KOPT-K1 (cell line): ENCODE results near the gene LEPR.
"Not testable (repeated sequence)": the region's sequence is repeated elsewhere in the genome, so short reads cannot be mapped to it uniquely, and the experiment has no call there.

ENCODE experiments used
- H3K27ac ChIP-seq: fragments of 200-600 bp; sonication (generic); 2 replicates; pipeline ENCODE4 v1.5.1; 2016; ENCODE audit warnings: antibody characterized with exemption, mild to moderate bottlenecking, low read depth, low read length; ENCODE audit not compliant: poor library complexity, severe bottlenecking
- H3K36me3 ChIP-seq: fragments of 200-600 bp; sonication (generic); 2 replicates; pipeline ENCODE4 v1.5.1; 2017; ENCODE audit warnings: antibody characterized with exemption, mild to moderate bottlenecking, low read length, moderate library complexity; ENCODE audit not compliant: insufficient read depth
- H3K9me3 ChIP-seq: fragments of 200-600 bp; sonication (generic); 2 replicates; pipeline ENCODE4 v1.5.1; 2017; ENCODE audit warnings: antibody characterized with exemption, low read length, mild to moderate bottlenecking; ENCODE audit not compliant: insufficient read depth, poor library complexity, severe bottlenecking

Gene LEPR

GRCh38 chr1:65441464-65441863 is 21.0 kb downstream of the LEPR start:
- no peak overlapping the region for H3K27ac ChIP-seq
- H3K36me3 ChIP-seq, result no peaks in the 10 kb centered on the region
- no peaks in the 10 kb centered on the region for H3K9me3 ChIP-seq

GRCh38 chr1:65442442-65442841 is 22.0 kb downstream of the LEPR start:
- Histone ChIP-seq H3K27ac (no peak overlapping the region), H3K9me3 (no peaks in the 10 kb centered on the region), H3K36me3 (no peaks in the 10 kb centered on the region)

- Histone ChIP-seq H3K36me3 (no peaks in the 10 kb centered on the region), H3K9me3 (no peaks in the 10 kb centered on the region), H3K27ac (no peak overlapping the region)
Measured at GRCh38 chr1:65443647-65444046, 23.2 kb downstream of the LEPR start.

GRCh38 chr1:65444128-65444640 is 23.7 kb downstream of the LEPR start:
- no peak overlapping the region for H3K27ac ChIP-seq
- H3K9me3 ChIP-seq, result no peaks in the 10 kb centered on the region
- H3K36me3 ChIP-seq, result no peaks in the 10 kb centered on the region

GRCh38 chr1:65445837-65446236 is 25.4 kb downstream of the LEPR start:
- Histone ChIP-seq H3K27ac (no peak overlapping the region), H3K9me3 (no peaks in the 10 kb centered on the region), H3K36me3 (no peaks in the 10 kb centered on the region)

- no peak overlapping the region for H3K27ac ChIP-seq
- H3K36me3 ChIP-seq, result no peaks in the 10 kb centered on the region
- H3K9me3 ChIP-seq, result no peaks in the 10 kb centered on the region
Measured at GRCh38 chr1:65449214-65449823, 28.9 kb downstream of the LEPR start.

GRCh38 chr1:65455678-65456077 is 35.2 kb downstream of the LEPR start:
- not testable (repeated sequence) for H3K9me3 ChIP-seq, H3K36me3 ChIP-seq, H3K27ac ChIP-seq

- no peaks in the 10 kb centered on the region for H3K9me3 ChIP-seq
- no peak overlapping the region for H3K27ac ChIP-seq
- H3K36me3 ChIP-seq, result no peaks in the 10 kb centered on the region
Measured at GRCh38 chr1:65456481-65456880, 36.0 kb downstream of the LEPR start.

- Histone ChIP-seq H3K36me3 (no peaks in the 10 kb centered on the region), H3K27ac (no peak overlapping the region), H3K9me3 (no peaks in the 10 kb centered on the region)
Measured at GRCh38 chr1:65457868-65458267, 37.4 kb downstream of the LEPR start.

- H3K27ac ChIP-seq, result no peak overlapping the region
- no peaks in the 10 kb centered on the region for H3K9me3 ChIP-seq
- H3K36me3 ChIP-seq, result no peaks in the 10 kb centered on the region
Measured at GRCh38 chr1:65458730-65459396, 38.4 kb downstream of the LEPR start.

GRCh38 chr1:65459397-65459768 is 38.9 kb downstream of the LEPR start:
- Histone ChIP-seq H3K36me3 (no peaks in the 10 kb centered on the region), H3K27ac (no peak overlapping the region), H3K9me3 (no peaks in the 10 kb centered on the region)

- H3K9me3 ChIP-seq, H3K27ac ChIP-seq, H3K36me3 ChIP-seq: not testable (repeated sequence)
Measured at GRCh38 chr1:65465837-65466236, 45.4 kb downstream of the LEPR start.

GRCh38 chr1:65467536-65467935 is 47.1 kb downstream of the LEPR start:
- H3K27ac ChIP-seq, result no peak overlapping the region
- H3K36me3 ChIP-seq, result no peaks in the 10 kb centered on the region
- no peaks in the 10 kb centered on the region for H3K9me3 ChIP-seq

- Histone ChIP-seq H3K27ac (no peak overlapping the region), H3K36me3 (no peaks in the 10 kb centered on the region), H3K9me3 (no peaks in the 10 kb centered on the region)
Measured at GRCh38 chr1:65469126-65469888, 48.8 kb downstream of the LEPR start.

- Histone ChIP-seq H3K27ac (no peak overlapping the region), H3K36me3 (no peaks in the 10 kb centered on the region), H3K9me3 (no peaks in the 10 kb centered on the region)
Measured at GRCh38 chr1:65469889-65470340, 49.4 kb downstream of the LEPR start.
